Liver (tissue), 3 donors: ENCODE results near the gene KCNK16.

Source experiments
- EGR1 ChIP-seq, 2 donors: IDR thresholded peaks; 2 replicates each; pipeline ENCODE4 v1.6.1; 2016 to 2018; ENCODE audit warnings: antibody characterized with exemption in 2 of 2, low read depth in 2 of 2
- FOXA1 ChIP-seq: IDR thresholded peaks from 2 replicates; pipeline ENCODE4 v1.6.1; 2016; ENCODE audit warnings: antibody characterized with exemption
- GABPA ChIP-seq, 2 donors: IDR thresholded peaks in 1 of 2; conservative IDR thresholded peaks in 1 of 2; 2 replicates each; pipeline ENCODE4 v1.6.1; 2016; ENCODE audit warnings: antibody characterized with exemption in 2 of 2, mild to moderate bottlenecking in 1 of 2, moderate library complexity in 1 of 2
- JUND ChIP-seq, 2 donors: IDR thresholded peaks; 2 replicates each; pipeline ENCODE4 v1.6.1; 2016; ENCODE audit warnings: antibody characterized with exemption in 2 of 2
- MAX ChIP-seq: IDR thresholded peaks from 2 replicates; pipeline ENCODE4 v1.6.1; 2016; ENCODE audit warnings: antibody characterized with exemption
- RAD21 ChIP-seq, 2 donors: IDR thresholded peaks; 2 replicates each; pipeline ENCODE4 v1.6.1; 2016; ENCODE audit warnings: antibody characterized with exemption in 2 of 2, mild to moderate bottlenecking in 2 of 2
- SP1 ChIP-seq: IDR thresholded peaks from 2 replicates; pipeline ENCODE4 v1.6.1; 2018; ENCODE audit warnings: antibody characterized with exemption, mild to moderate bottlenecking
- TAF1 ChIP-seq: conservative IDR thresholded peaks from 2 replicates; pipeline ENCODE4 v1.6.1; 2016; ENCODE audit warnings: antibody characterized with exemption, mild to moderate bottlenecking
- YY1 ChIP-seq: IDR thresholded peaks from 2 replicates; pipeline ENCODE4 v1.6.1; 2016; ENCODE audit warnings: antibody characterized with exemption, mild to moderate bottlenecking
- TF ChIP-seq, protein P1 (sequence below): fragments of 150-350 bp; IDR thresholded peaks from 2 replicates; pipeline ENCODE4 v1.5.1; 2017; ENCODE audit warnings: improper control_type of control experiment, low read depth, low read length; ENCODE audit not compliant: missing input control
- TF ChIP-seq, protein P2 (sequence below): IDR thresholded peaks from 2 replicates; pipeline ENCODE4 v1.6.1; 2016; ENCODE audit warnings: antibody characterized with exemption
- donor health status: healthy.
- donor health status: healthy.

- TF ChIP-seq, protein P1, sequence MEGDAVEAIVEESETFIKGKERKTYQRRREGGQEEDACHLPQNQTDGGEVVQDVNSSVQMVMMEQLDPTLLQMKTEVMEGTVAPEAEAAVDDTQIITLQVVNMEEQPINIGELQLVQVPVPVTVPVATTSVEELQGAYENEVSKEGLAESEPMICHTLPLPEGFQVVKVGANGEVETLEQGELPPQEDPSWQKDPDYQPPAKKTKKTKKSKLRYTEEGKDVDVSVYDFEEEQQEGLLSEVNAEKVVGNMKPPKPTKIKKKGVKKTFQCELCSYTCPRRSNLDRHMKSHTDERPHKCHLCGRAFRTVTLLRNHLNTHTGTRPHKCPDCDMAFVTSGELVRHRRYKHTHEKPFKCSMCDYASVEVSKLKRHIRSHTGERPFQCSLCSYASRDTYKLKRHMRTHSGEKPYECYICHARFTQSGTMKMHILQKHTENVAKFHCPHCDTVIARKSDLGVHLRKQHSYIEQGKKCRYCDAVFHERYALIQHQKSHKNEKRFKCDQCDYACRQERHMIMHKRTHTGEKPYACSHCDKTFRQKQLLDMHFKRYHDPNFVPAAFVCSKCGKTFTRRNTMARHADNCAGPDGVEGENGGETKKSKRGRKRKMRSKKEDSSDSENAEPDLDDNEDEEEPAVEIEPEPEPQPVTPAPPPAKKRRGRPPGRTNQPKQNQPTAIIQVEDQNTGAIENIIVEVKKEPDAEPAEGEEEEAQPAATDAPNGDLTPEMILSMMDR = no peak
- no peak for TF ChIP-seq RAD21 (IDR thresholded peaks at IDR 0.05)
- TF ChIP-seq, protein P2, sequence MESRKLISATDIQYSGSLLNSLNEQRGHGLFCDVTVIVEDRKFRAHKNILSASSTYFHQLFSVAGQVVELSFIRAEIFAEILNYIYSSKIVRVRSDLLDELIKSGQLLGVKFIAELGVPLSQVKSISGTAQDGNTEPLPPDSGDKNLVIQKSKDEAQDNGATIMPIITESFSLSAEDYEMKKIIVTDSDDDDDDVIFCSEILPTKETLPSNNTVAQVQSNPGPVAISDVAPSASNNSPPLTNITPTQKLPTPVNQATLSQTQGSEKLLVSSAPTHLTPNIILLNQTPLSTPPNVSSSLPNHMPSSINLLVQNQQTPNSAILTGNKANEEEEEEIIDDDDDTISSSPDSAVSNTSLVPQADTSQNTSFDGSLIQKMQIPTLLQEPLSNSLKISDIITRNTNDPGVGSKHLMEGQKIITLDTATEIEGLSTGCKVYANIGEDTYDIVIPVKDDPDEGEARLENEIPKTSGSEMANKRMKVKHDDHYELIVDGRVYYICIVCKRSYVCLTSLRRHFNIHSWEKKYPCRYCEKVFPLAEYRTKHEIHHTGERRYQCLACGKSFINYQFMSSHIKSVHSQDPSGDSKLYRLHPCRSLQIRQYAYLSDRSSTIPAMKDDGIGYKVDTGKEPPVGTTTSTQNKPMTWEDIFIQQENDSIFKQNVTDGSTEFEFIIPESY = no peak
- TF ChIP-seq MAX = no peak
- TF ChIP-seq GABPA (IDR thresholded peaks at IDR 0.05 in 1 of 2, conservative IDR thresholded peaks at IDR 0.05 in 1 of 2) = no peak
- no peak for TF ChIP-seq JUND (IDR thresholded peaks at IDR 0.05)
- TF ChIP-seq EGR1 (IDR thresholded peaks at IDR 0.05; ENCODE audit: low read depth in 2 of 2) = no peak
- no peak for TF ChIP-seq TAF1
- no peak for TF ChIP-seq SP1
- TF ChIP-seq FOXA1 = no peak
- no peak for TF ChIP-seq YY1
Measured at GRCh38 chr6:39282774-39283173, 39.7 kb downstream of the KCNK16 start.
